Stimulated activated CD4-positive, alpha-beta T cell treated with anti-CD3 and anti-CD28 coated beads, TNF-alpha, amount 100 ng/mL, for 4 hours (primary cell): ENCODE measurements around the gene NEAT1.
"Not testable (repeated sequence)": the region's sequence is repeated elsewhere in the genome, so short reads cannot be mapped to it uniquely, and the experiment has no call there.

Experiments used
- DNase-seq, 3 experiments: peaks; one replicate each; pipeline ENCODE4 v3.0.0-alpha.2; 2020; ENCODE audit warnings: low read depth in 3 of 3

The NEAT1 gene

GRCh38 chr11:65404638-65405339 lies 17.8 kb upstream of the NEAT1 start:
- DNase-seq: no peak

- no peak for DNase-seq
Observed at GRCh38 chr11:65410936-65411680, 11.5 kb upstream of the NEAT1 start.

GRCh38 chr11:65411681-65412070 lies 10.9 kb upstream of the NEAT1 start:
- no peak for DNase-seq

GRCh38 chr11:65412271-65413076 lies 10.1 kb upstream of the NEAT1 start:
- DNase-seq: no peak

- DNase-seq: not testable (repeated sequence)
Observed at GRCh38 chr11:65413077-65413664, 9.4 kb upstream of the NEAT1 start.

- DNase-seq: no peak
Observed at GRCh38 chr11:65414776-65415498, 7.7 kb upstream of the NEAT1 start.

- no peak for DNase-seq
Observed at GRCh38 chr11:65415499-65416340, 6.9 kb upstream of the NEAT1 start.

- peak; percentile 84 to 89 (median 88) for DNase-seq
Observed at GRCh38 chr11:65416341-65416824, 6.2 kb upstream of the NEAT1 start.

GRCh38 chr11:65416841-65417701 lies 5.5 kb upstream of the NEAT1 start:
- DNase-seq: no peak

- DNase-seq: no peak
Observed at GRCh38 chr11:65417702-65418430, 4.7 kb upstream of the NEAT1 start.

GRCh38 chr11:65418431-65418680 lies 4.2 kb upstream of the NEAT1 start:
- no peak for DNase-seq

GRCh38 chr11:65418681-65419459 lies 3.7 kb upstream of the NEAT1 start:
- DNase-seq: peak in 1 of 3 experiments; percentile 53

- DNase-seq: no peak
Observed at GRCh38 chr11:65419460-65419771, 3.2 kb upstream of the NEAT1 start.

GRCh38 chr11:65419772-65420481 lies 2.7 kb upstream of the NEAT1 start:
- no peak for DNase-seq

- no peak for DNase-seq
Observed at GRCh38 chr11:65420506-65420905, 2.1 kb upstream of the NEAT1 start.

GRCh38 chr11:65420979-65421793 lies 1.4 kb upstream of the NEAT1 start:
- peak in 2 of 3 experiments; percentile 78 to 84 for DNase-seq
